ENCODE data around the gene SLC37A2.
"Not testable (repeated sequence)": the region's sequence is repeated elsewhere in the genome, so short reads cannot be mapped to it uniquely, and the experiment has no call there.

The SLC37A2 gene

DNA sequence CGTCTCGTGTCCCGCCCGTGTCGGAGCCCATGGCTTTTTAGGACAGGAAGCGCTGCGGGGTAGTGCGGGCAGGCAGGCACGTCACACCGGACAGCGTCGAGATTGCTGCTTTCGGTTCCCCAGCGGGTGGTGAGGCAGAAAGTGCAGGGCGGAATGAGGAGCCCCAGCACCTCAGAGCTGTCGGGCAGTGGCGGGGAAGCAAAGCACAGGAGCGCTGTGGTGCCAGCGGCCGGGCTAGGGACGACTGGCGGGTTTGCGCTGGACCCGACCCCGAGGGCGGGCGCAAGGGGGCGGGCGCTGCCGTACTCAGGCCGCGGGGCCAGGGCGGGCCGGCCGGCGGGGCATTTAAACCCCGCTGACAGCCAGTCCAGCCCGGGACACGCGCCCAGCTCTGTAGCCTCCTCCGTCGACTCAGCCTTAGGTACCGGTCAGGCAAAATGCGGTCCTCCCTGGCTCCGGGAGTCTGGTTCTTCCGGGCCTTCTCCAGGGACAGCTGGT, at the start of gene SLC37A2:
SLC37A2 (plus strand) TSS at position 375 of the 498 bp plus-strand sequence; CDS start at position 438, 63 bp downstream.
- DNase-seq: no peak

DNA sequence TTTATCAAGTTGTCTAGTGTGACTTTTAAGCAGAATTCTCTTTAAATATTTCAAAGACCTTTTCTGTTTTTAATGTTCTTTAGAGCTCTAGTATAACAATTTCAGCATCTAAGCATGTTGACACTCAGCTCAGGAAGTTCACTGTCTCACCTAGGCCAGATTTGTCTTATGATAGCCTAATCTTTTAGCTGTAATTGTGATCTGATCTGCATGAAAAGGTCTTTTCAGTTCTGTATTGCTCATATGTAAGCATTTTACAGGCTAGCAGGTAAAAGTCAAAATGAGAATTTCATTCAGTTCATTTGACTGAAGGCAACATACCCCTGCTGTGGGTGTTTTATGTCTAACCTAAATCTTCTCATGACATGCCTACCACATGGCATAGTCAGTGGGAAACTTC, 46.7 kb upstream of the SLC37A2 start:
- no peak for DNase-seq

DNA sequence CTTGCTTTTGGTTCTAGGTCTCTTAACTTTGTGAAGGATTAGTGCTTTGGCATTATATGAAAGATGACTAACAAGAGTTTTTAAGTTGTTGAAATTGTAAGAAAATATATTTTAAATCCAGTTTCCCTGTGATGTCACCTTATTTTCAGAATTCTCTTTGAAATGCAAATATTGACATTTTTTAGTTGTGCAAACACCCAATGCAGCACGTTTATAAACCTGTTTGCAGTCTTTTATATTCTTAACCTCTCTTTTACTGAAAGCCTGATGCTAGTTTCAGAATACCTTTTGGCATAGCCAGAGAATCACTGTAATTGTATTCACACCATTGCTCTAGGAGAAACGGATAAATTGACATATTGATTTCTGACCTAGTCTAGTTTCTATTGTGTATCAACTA, 42.8 kb upstream of the SLC37A2 start:
- no peak for DNase-seq

DNA sequence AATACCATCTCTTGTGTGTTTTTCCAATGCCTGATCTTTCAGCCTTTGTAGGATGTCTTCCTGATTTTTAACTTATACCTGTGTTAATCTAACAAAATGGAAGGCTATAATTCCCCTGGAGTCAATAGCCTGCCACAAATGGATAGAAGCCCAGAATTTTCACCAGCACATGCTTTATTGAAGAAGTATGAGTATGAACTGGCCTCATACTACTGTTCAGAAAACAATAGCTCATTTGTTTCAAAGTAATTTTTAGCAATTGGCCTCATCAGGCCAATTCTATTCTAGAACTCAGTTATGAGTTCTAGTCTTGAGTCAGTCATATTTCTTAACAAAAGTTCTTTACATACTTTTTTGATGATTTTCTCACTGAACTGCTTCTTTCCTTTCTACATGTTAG, 40.6 kb upstream of the SLC37A2 start:
- DNase-seq: no peak

DNA sequence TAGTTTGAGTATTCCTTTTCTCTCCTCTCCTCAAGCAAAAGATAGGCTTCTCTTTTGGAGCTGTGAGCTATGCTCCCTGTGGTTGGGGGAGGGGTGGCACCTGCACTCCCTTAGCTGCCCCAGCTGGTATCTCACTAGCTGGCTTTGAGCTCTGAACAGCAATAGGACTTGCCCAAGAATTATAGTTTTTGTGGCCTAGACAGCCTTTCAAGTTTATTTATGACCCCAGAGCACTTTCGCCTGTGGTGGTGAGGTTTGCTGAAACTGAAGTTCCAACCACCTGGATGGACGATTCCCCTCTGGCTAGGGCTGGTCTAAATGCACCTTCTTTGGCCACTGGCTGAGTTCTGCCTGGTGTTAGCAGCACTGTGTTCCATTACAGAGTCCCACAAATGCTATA, 37.1 kb upstream of the SLC37A2 start:
- DNase-seq: no peak

DNA sequence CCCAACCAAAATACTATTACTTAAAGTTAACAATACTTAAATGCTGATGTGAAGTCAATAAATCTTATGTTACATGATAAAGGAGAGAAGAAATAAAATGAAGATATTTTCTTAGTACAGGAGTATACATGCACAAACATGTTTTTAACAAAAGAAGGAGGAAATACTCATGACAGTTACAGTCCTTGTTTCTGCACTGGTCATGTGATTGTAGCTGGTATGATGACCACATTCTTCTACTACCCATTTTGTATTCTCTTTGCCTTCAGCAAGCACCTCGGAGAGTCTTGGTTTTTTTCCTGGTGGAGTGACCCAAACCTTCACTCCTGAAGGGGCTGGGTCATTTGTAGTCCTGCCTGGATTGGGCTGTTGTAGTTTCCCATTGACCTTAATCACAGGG, 33.7 kb upstream of the SLC37A2 start:
- not testable (repeated sequence) for DNase-seq

DNA sequence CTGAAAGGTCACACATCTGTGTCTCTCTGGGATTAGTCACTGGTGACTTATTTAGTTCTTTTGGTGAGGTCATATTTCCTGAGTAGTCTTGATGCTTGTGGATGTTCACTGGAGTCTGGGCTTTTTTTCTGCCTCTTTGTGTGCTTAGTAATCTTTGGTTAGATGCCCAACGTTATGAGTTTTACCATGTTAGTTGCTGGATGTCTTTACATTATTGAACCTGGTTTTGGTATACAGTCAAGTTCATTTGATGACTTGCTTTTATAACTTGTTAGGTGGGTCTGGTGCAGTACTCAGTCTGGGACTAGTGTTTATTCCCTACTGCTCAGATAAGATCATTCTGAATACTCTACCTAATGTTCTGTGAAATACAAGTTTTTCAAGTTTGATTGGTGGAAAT, 26.2 kb upstream of the SLC37A2 start:
- no peak for DNase-seq

DNA sequence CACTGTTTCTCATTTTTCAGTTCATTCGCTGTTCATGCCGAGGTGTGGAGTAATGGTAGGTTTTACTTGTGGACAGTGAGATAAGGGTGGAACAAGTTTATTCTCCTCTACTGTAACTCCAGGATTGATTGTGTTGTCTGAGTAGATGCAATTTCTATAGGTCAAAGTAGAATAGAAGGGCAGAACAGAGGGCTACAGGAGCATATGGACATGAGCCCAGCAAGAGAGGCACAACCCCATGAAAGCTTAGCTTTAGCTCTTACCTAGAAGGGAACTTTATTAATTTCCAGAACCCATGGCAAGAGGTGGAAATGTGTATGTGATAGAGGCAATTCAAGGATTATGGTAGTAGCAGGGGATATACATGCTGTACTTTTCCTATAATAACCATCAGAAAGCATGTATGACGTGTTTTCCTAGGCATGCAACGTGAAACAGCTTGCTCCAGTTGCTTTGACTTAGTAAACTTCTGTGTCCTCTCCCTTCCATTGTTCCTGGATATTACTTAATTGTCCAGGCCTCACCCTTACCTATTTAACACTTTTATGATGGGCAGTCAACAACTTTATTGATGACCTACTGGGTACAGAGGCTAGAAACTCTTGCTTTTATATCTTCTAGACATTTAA, 13.8 kb upstream of the SLC37A2 start:
- no peak for DNase-seq

DNA sequence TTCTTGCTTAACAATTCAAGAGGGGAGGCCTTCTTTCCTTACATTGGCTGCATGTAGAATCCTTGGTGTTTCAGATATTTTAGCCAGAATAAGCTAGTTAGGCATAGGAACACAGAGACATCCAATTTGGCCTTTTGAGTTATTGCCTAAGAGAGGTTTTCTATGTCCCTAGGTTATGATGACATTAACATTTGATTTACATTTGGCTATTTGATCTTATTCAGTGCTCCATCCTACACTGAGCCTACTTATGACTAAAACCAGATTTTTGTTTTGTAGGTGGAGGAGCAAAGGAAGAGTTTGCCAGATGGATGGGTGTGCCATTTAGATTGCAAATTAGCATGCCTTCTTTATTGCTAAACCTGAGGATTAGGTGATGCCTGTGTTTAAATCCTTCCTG, 11.1 kb upstream of the SLC37A2 start:
- DNase-seq: no peak

DNA sequence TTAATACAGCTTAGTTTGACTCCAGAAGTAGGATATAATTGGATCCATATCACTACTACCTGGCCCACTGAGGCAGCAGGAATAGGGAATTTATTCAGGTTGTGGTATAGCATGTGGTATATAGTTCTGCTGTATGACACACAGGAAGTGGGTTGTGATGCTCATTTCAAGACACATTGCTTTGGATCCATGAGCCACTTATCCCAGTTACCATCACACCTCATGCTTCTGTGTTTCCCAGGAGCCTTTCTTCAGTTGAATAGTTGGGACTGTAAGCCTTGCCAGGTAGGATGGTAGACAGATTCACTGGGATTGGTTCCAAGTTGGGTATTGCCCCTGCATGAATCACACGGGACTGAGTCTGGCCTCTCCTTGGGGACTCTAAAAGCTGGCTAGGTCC, 9.9 kb upstream of the SLC37A2 start:
- DNase-seq: no peak

DNA sequence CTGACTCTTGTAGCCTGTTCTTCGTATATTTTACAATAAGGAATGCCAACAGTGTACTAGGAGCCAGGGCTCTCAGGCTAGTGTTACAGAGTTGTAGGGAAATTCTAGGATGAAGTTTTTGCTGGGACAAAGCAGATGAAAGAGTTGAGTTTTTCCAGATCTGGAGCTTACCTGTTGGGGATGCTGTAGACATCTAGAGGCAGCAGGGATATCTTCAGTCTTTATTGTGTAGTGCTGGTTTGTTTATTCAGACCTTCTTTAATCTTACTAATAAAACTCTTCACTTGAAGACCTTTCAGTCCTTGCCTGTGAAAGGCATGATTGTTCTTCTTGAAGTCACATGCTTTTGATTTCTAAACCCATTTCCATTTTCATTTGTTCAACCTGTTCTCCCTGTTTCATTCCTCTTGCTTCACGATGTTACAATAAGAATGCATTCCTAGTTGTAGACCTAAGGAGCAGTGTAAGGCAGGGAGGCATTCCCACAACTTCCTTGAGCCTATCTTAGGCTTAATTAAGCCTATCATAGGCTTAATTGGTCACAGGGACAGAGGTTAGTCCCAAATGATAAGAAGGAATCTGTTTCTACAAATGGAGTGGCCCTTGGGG, 7.9 kb upstream of the SLC37A2 start:
- no peak for DNase-seq

DNA sequence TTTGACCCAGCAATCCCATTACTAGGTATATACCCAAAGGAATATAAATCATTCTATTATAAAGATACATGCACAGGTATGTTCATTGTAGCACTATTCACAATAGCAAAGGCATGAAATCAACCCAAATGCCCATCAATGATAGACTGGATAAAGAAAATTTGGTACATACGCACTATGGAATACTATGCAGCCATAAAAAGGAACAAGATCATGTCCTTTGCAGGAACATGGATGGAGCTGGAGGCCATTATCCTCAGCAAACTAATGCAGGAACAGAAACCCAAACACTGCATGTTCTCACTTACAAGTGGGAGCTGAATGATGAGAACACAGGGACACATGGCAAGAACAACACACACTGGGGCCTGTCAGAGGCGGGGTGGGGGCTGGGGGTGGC, 7.0 kb upstream of the SLC37A2 start:
- DNase-seq: not testable (repeated sequence)

DNA sequence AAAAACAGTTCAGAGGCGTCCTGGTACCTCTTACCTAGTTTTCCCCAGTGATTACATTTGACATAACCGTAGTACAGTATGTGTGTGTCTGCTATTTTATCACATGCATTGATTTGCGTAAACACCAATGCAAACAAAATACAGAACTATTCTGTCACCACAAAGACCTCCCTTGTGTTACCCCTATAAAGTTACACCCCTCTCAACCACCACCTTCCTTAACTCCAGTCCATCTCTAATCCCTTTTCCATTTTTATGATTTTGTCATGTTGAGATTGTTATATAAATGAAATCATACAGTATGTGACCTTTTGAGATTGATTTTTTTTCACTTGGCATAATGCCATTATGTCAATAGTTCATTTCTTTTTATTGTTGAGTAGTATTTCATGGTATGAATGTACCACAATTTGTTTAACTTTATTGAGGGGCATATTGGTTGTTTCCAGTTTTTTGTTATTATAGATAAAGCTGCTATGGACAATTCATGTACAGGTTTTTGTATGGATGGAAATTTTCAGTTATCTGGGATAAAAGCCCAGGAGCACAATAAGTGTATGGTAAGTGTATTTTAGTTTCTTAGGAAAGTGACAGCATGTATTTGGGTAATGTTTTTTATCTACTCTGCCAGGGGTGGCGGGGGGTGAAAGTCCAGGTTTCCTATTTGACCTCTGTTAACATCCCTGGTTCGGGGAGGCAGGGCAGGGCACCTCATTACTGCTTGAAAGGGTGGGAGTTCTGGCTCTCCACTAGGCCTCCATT, 6.0 kb upstream of the SLC37A2 start:
- no peak for DNase-seq

DNA sequence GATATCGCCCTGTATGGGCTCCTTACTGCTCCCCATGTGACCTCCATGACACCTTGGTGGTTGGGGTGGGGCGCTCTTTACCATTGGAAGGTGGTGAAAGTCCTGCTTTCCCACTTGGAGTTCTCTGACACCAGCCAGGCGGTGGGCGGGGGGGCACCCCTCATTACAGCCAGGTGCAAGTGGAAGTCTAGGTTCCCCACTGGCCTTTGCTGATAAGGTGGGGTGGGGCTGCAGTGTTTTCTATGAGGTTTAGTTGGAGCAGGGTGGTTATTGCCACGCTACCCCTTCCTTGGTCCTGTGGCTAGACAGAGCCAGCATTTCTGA, 5.5 kb upstream of the SLC37A2 start:
- no peak for DNase-seq

DNA sequence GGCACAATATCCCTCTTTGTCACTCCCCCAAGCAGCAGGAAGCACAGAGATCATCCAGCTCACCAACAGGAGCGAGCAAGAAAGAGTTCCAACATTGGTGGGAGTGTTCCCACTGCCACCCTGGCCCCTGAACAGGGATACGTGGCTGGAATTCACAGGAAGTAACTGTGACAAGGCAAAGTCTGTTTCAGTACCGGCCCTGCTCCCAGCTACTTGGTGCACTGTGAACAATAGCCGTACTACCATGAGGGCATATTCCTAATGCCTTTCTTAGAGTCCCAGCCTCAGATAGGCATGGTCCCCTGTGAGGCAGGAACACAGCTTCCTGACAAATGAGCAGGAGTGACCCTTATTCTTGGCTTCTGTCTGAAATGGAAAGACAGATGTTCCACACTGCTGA, 1.8 kb upstream of the SLC37A2 start:
- DNase-seq: no peak

DNA sequence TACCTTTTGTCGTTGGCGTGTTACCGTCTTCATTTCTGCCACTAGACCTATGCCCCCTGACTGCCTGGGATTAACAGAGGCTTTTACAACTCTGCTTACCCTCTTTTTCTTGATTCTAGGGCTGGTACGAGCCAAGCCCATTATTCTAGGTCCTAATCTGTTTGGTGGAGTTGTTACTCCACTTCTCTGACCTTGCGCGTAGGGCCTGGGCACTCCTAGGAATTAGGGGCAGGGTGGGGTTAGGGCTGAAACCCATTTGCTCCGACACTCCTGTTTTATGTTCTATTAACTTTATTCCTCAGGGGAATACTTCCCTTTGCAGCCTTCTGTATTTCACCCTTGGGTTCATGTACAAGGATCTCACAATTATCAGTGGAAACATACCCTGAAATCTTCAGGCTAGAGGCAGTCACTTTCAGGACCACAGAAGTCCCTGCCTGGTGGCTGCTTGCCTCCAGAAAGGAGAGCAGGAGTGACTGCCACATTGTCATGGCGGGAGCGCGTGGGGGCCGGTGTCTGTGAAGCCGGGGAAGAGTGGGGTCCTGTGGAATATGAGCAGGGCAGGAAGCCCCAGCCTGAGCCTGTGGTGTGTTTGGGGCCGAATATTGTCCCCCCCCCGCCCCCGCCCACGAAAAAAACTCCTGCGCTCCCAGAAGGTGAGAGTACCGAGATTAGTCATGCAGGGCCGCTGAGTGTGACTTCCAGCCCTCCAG, 731 bp upstream of the SLC37A2 start:
- no peak for DNase-seq

DNA sequence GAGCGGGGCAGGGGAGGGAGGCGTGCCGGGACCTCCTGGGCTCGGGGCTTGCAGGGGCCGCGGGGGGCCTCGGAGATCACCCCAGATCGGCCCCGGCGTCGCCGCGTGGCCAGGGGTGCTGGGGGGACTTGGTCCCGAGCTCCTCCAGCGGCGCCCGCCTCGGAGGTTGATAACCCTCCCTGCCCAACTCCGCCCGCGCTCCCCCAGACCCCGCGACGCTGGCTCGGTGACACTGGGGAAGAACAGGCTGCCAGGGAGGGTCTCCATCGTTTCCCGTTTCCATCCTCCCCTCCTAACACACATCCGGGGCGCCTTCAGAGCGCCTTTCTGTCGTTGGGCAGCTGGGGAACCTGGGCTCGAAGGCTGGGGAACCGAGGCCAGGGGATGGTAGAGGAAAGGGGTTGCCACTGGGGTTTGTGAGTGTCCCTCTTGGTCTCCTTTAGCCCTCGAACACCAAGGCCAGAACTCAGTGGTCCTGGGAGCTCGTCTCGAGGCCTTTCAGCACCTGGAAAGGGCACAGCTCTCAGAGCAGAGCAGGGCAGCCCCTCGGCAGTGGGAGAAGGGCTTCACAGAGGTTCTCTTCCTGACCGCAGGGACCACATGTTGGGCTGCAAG, 431 bp downstream of the SLC37A2 start:
- no peak for DNase-seq

DNA sequence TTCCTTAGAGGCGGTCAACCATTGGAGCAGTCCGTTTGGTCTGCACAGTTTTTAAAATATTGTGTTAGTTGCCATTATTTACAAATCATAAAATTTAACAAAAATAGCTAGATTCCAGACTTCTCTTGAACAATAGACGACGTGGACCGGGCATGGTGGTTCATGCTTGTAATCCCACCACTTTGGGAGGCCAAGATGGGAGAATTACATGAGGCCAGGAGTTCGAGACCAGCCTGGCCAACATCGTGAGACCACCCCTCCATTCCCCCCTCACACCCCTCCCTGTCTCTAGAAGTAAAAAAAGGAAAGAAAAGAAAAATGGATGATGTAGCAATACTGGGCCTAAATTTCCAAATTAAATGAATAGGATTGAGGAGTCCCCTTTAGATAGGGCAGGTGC, 965 bp downstream of the SLC37A2 start:
- DNase-seq: no peak

DNA sequence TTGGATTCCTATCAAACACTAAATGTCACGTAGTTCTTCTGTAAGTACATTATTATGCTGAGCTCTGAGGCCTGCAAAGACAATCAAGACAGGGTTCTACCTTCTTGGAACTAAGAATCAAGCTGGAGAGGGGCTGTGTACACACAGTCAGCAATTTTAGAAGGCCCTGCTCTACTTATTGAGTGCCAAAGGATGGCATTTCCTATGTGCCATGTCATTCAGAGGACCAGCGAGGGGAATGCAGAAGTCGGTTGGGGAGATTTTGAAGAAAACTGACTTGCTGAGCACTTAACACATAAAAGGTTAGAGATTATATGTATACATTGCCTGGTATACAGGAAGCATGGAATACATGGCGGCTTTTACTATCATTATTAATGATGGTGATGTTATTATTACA, 5.3 kb downstream of the SLC37A2 start:
- no peak for DNase-seq

DNA sequence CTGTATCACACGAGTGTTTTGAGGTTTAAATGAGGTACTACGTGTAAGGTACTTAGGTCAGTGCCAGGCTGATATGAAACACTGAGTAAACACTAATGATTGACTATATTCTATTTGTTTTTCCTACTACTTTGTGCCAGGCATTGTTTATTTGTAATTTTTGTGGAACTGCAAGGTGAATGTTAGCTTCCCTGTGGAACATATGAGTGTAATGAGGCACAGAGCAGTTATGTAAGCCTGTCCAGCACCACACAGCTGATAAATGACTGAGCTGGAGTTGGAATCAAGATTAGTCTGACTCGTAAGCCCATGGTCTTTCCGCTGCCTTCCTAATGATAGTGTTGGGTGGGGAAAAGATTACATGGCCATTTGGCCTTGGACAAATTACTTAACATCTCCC, 5.9 kb downstream of the SLC37A2 start:
- no peak for DNase-seq

DNA sequence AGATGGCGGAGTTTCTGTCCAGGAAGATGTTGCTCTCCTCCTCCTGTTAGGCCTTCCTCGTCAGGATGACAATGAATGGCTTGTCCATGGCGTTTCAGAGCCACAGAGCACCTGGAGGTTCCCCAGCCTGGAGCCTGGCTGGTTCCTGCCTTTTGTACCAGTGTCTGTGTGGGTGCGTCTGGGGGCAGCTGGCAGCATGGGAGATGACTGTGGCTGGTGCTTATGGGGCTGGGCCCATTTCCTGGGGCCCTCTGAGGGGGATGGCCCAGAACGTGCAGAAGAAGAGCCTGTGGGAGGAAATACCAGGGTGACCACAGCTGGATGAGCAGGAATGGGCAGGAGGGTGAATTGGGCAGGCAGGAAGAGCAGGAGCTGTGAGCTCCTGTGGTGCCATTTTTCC, 6.7 kb downstream of the SLC37A2 start:
- no peak for DNase-seq

DNA sequence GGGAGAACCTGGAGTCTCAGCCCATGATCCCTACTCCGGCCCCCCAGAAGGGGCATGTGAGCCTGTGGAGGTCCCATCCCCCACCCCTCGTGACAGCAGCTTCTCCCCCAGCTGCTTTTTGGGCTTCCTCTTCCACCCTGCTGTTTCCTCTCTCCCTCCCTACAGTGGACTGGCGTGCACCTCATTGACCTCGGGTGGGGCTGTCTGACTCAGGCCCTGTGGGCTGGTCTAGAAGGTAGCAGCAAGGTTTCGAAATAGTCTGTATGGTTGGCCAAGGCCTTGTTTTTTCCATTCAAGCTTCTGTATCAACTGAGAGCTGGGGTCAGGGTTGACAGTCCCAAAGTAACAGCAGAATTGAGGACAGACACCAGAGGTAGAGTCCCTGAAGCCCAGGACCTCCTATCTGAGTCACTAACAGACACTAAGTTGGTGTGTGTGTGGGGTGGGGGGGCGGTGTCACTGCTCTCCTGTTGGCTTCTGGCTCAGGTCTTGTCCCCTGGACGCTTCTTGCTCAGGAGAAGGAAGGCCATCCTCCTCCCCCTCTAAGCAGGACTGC, 7.7 kb downstream of the SLC37A2 start:
- no peak for DNase-seq

DNA sequence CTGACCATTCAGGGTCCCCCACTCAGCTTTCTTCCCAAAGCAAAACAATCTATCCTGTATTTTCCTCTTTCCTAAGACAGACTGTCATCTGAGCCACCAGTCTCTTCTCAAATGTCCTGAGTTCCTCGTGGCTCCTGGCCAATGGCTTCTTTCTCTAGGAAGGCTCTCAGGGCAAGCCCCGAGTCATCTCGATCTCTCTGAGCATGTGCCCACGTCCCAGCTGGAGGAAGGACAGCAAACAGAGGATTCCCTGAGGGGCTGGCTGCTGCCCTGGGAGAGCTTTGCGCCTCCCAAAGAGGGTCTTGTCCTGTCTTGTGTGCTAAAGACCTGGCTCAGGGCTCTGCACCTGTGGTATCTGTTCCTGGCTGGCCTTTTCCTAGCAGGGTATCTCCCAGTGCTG, 8.3 kb downstream of the SLC37A2 start:
- no peak for DNase-seq

Measured in activated naive CD4-positive, alpha-beta T cell (primary cell).